SK-N-SH (cell line): ENCODE results near the gene FEV. TPM values are rescaled to one million over a fixed set of nuclear protein-coding genes. Genes with fewer than 3 reads are reported as not detected.

Experiments
- CTCF ChIA-PET: fragments of 300-600, 350-600 bp; formaldehyde crosslinking; extraction: SDS; loops from one replicate; lab custom pipeline; 2021; lab: Yijun Ruan, JAX
- POLR2A ChIA-PET: fragments of 350-600 bp; sonication (Branson Sonifier 250); formaldehyde crosslinking; extraction: SDS; loops from one replicate; lab custom pipeline; 2020; ENCODE audit warnings: antibody characterized with exemption, inconsistent platforms; lab: Yijun Ruan, JAX
- DNase-seq: peaks from one replicate; pipeline ENCODE4 v3.0.0; 2012
- H2AFZ ChIP-seq: fragments of 200-600 bp; sonication (generic); 2 replicates; pipeline ENCODE4 v1.8.1; 2016; ENCODE audit warnings: antibody characterized with exemption, mild to moderate bottlenecking, low read depth
- H3F3A ChIP-seq: fragments of 200-600 bp; sonication (generic); replicated peaks from 2 replicates; pipeline ENCODE3; 2016; ENCODE audit warnings: antibody characterized with exemption, mild to moderate bottlenecking; ENCODE audit not compliant: insufficient read depth
- H3K27ac ChIP-seq, 2 experiments: fragments of 200-500 bp in 1 of 2; fragments of 200-600 bp in 1 of 2; sonication (Bioruptor generic) in 1 of 2; sonication (generic), shearing (Covaris generic) in 1 of 2; 2 replicates each; pipeline versions ENCODE4 v1.5.1 to v1.6.1; 2014 to 2016; ENCODE audit warnings: low read depth in 2 of 2, inconsistent platforms in 1 of 2, low read length in 1 of 2, mild to moderate bottlenecking in 1 of 2, mixed read lengths in 1 of 2
- H3K27me3 ChIP-seq: fragments of 200-600 bp; sonication (generic), shearing (Covaris generic); 2 replicates; pipeline ENCODE4 v1.6.1; 2016; ENCODE audit warnings: mixed run types; ENCODE audit not compliant: insufficient read depth
- H3K36me3 ChIP-seq, 2 experiments: fragments of 200-500 bp in 1 of 2; fragments of 200-600 bp in 1 of 2; sonication (Bioruptor generic) in 1 of 2; sonication (generic) in 1 of 2; replicated peaks in 1 of 2; 2 replicates each; pipeline versions ENCODE3 to v1.5.1; 2014 to 2016; ENCODE audit warnings: low read length in 1 of 2, mild to moderate bottlenecking in 1 of 2; ENCODE audit not compliant: insufficient read depth in 2 of 2, control insufficient read depth in 1 of 2
- H3K4me1 ChIP-seq, 2 experiments: fragments of 200-500 bp in 1 of 2; fragments of 200-600 bp in 1 of 2; sonication (Bioruptor generic) in 1 of 2; sonication (generic), shearing (Covaris generic) in 1 of 2; 2 replicates each; pipeline versions ENCODE4 v1.5.1 to v1.6.1; 2014 to 2016; ENCODE audit warnings: low read depth in 1 of 2, low read length in 1 of 2, mixed run types in 1 of 2; ENCODE audit not compliant: insufficient read depth in 2 of 2, control insufficient read depth in 1 of 2
- H3K4me2 ChIP-seq: fragments of 200-600 bp; sonication (generic), shearing (Covaris generic); 2 replicates; pipeline ENCODE4 v1.6.1; 2017; ENCODE audit warnings: mixed run types
- H3K4me3 ChIP-seq, 2 experiments: fragments of 200-500 bp in 1 of 2; fragments of 200-600 bp in 1 of 2; sonication (Bioruptor generic) in 1 of 2; sonication (generic), shearing (Covaris generic) in 1 of 2; 2 replicates each; pipeline versions ENCODE4 v1.5.1 to v1.8.1; 2014 to 2016; ENCODE audit warnings: low read depth in 2 of 2, inconsistent platforms in 1 of 2, low read length in 1 of 2, mild to moderate bottlenecking in 1 of 2, mixed read lengths in 1 of 2, moderate library complexity in 1 of 2
- H3K79me2 ChIP-seq: fragments of 200-600 bp; sonication (generic); 2 replicates; pipeline ENCODE4 v1.8.1; 2017; ENCODE audit warnings: mild to moderate bottlenecking; ENCODE audit not compliant: insufficient read depth
- H3K9ac ChIP-seq: fragments of 200-600 bp; sonication (generic); 2 replicates; pipeline ENCODE4 v1.6.1; 2017; ENCODE audit warnings: mixed run types
- H3K9me2 ChIP-seq: fragments of 200-600 bp; sonication (generic); 2 replicates; pipeline ENCODE4 v1.6.1; 2017; ENCODE audit warnings: mixed run types
- H3K9me3 ChIP-seq: fragments of 200-600 bp; sonication (generic); 2 replicates; pipeline ENCODE4 v1.6.1; 2017; ENCODE audit warnings: mixed run types, mild to moderate bottlenecking, moderate library complexity
- H4K20me1 ChIP-seq: fragments of 200-600 bp; sonication (generic); 2 replicates; pipeline ENCODE4 v1.6.1; 2017; ENCODE audit warnings: mild to moderate bottlenecking, mixed run types; ENCODE audit not compliant: insufficient read depth
- CHD2 ChIP-seq: fragments of 150-350 bp; IDR thresholded peaks from 2 replicates; pipeline ENCODE4 v1.6.1; 2018; ENCODE audit warnings: low read length; ENCODE audit not compliant: partially characterized antibody
- ELF1 ChIP-seq: IDR thresholded peaks from 2 replicates; pipeline ENCODE4 v1.4.0; 2012
- EP300 ChIP-seq, 2 experiments: IDR thresholded peaks; 2 replicates each; pipeline versions ENCODE4 v1.4.0 to v1.6.1; 2012; ENCODE audit warnings: borderline replicate concordance in 1 of 2, low read depth in 1 of 2, low read length in 1 of 2
- FOSL2 ChIP-seq: IDR thresholded peaks from 2 replicates; pipeline ENCODE4 v1.4.0; 2012; ENCODE audit warnings: low read depth, mild to moderate bottlenecking, moderate library complexity, borderline replicate concordance
- FOXM1 ChIP-seq: IDR thresholded peaks from 2 replicates; pipeline ENCODE4 v1.4.0; 2012; ENCODE audit warnings: low read depth, mild to moderate bottlenecking
- GATA2 ChIP-seq: sonication (generic); formaldehyde crosslinking; IDR thresholded peaks from 2 replicates; pipeline ENCODE4 v1.5.0; 2020; ENCODE audit warnings: mild to moderate bottlenecking, missing genetic modification reagents
- NFIC ChIP-seq: IDR thresholded peaks from 2 replicates; pipeline ENCODE4 v1.4.0; 2012; ENCODE audit warnings: borderline replicate concordance
- RCOR1 ChIP-seq: fragments of 150-350 bp; IDR thresholded peaks from 2 replicates; pipeline ENCODE4 v1.6.1; 2017; ENCODE audit warnings: antibody characterized with exemption, low read length
- REST ChIP-seq: IDR thresholded peaks from 2 replicates; pipeline ENCODE4 v1.6.1; 2012; ENCODE audit warnings: mild to moderate bottlenecking, low read depth, low read length, moderate library complexity
- USF2 ChIP-seq: fragments of 150-350 bp; IDR thresholded peaks from 2 replicates; pipeline ENCODE4 v1.6.1; 2017; ENCODE audit warnings: antibody characterized with exemption, low read length, low read depth, borderline replicate concordance
- WGBS: methylation state at CpG from one replicate; pipeline ENCODE4 v1.1.6; 2017; ENCODE audit warnings: low lambda C conversion rate; 5-methylcytosine and 5-hydroxymethylcytosine counted together
- polyA plus RNA-seq, 3 experiments: library from polyadenylated mRNA; depleted of rRNA; stranded (reverse); fragments of >200 nt; gene quantifications; 2 replicates each; pipeline ENCODE4 v1.2.3, GENCODE V29; 2012

FEV gene
- polyA plus RNA-seq, 1 of the 3 experiments (the other 2 are of a cell fraction), result 0.53 TPM

GRCh38 chr2:218954541-218955300 is 30.3 kb downstream of the FEV start:
- Histone ChIP-seq H3K4me2 (no peak overlapping the region), H4K20me1 (no peaks in the 10 kb centered on the region), H3K36me3 (no peaks in the 10 kb centered on the region)
- TF ChIP-seq GATA2 (CRISPR knock-in tag) (0 out of 2 replicates have a peak, but pooled peaks have one; percentile 12), NFIC (no peak)
- TF ChIP-seq, all 33 proteins: peak for 1
- no peaks in the 10 kb centered on the region for H3F3A ChIP-seq
- no peak for DNase-seq
- H3K9me3 ChIP-seq, result no peaks in the 10 kb centered on the region
- H2AFZ ChIP-seq, result no peak overlapping the region
- CTCF ChIA-PET, result interaction anchor here (0.9 to 1.9 kb wide), 8 partner anchors 26 to 106 kb away, joined by 3 to 10 read pairs (median 5); no protein-coding TSS in a partner anchor
- no peaks in the 10 kb centered on the region for H3K79me2 ChIP-seq
- H3K9me2 ChIP-seq, result no peaks in the 10 kb centered on the region
- peak overlapping the region in 1 of 2 experiments; percentile 45; a peak in 2 of 4 replicates for H3K27ac ChIP-seq
- POLR2A ChIA-PET, result interaction anchor here (0.6 to 1.4 kb wide), 5 partner anchors 9 to 222 kb away, joined by 3 to 5 read pairs (median 3); partner anchors contain the start of genes CNPPD1 and FEV
- H3K4me1 ChIP-seq, result peaks cover 0 to 28% of the 10 kb centered on the region in 2 experiments; a peak in 1 of 4 replicates
- WGBS, result 54% methylated on average over 8 of the region's 8 CpGs
- H3K27me3 ChIP-seq, result peaks cover 38% of the 10 kb centered on the region
- H3K9ac ChIP-seq, result no peak overlapping the region
- no peak overlapping the region for H3K4me3 ChIP-seq

- DNase-seq, result no peak
- CTCF ChIA-PET, result interaction anchor here (1.0 to 1.9 kb wide), 4 partner anchors 27 to 56 kb away, joined by 3 to 6 read pairs (median 4); no protein-coding TSS in a partner anchor
- no peak overlapping the region for H3K9ac ChIP-seq
- TF ChIP-seq FOSL2, result no peak
- no peak for TF ChIP-seq REST
- TF ChIP-seq EP300 (IDR thresholded peaks at IDR 0.05; ENCODE audit: borderline replicate concordance in 1 of 2, low read depth in 1 of 2, low read length in 1 of 2), result no peak
- TF ChIP-seq USF2, result no peak
- TF ChIP-seq ELF1, result no peak
- TF ChIP-seq FOXM1, result no peak
- TF ChIP-seq RCOR1, result no peak
- TF ChIP-seq CHD2, result no peak
- no peak for TF ChIP-seq NFIC
- TF ChIP-seq, all 33 proteins: peak for 0
- H3K79me2 ChIP-seq, result no peaks in the 10 kb centered on the region
- H3K36me3 ChIP-seq, result no peaks in the 10 kb centered on the region
- H3K27ac ChIP-seq, result no peak overlapping the region
- H3K4me2 ChIP-seq, result no peak overlapping the region
- H3K9me2 ChIP-seq, result no peaks in the 10 kb centered on the region
- POLR2A ChIA-PET, result no interaction called here
- WGBS, result 80% methylated on average over 16 of the region's 18 CpGs
- H3F3A ChIP-seq, result no peaks in the 10 kb centered on the region
- H3K4me3 ChIP-seq, result no peak overlapping the region
- H3K27me3 ChIP-seq, result peaks cover 29% of the 10 kb centered on the region
- no peaks in the 10 kb centered on the region for H3K9me3 ChIP-seq
- H4K20me1 ChIP-seq, result no peaks in the 10 kb centered on the region
- peaks cover 0 to 22% of the 10 kb centered on the region in 2 experiments; a peak in 1 of 4 replicates for H3K4me1 ChIP-seq
- no peak overlapping the region for H2AFZ ChIP-seq
Measured at GRCh38 chr2:218953366-218953954, 31.5 kb downstream of the FEV start.
